ENCODE measurements around the gene TRHDE.
"Not testable (repeated sequence)": the region's sequence is repeated elsewhere in the genome, so short reads cannot be mapped to it uniquely, and the experiment has no call there.

Gene TRHDE

GRCh38 chr12:72677846-72678245 lies 405.7 kb downstream of the TRHDE start:
- H3K27me3 ChIP-seq (ENCODE audit: control insufficient read depth in 2 of 2, insufficient read depth in 2 of 2, low read length in 2 of 2): no peaks in the 10 kb centered on the region
- H3K9ac ChIP-seq (ENCODE audit: low read depth in 1 of 2, low read length in 2 of 2): no peak overlapping the region
- no peak overlapping the region for H3K4me3 ChIP-seq (ENCODE audit: low read length in 2 of 2)
- H3K4me1 ChIP-seq (ENCODE audit: control insufficient read depth in 2 of 2, insufficient read depth in 2 of 2, low read length in 2 of 2): no peaks in the 10 kb centered on the region
- H3K36me3 ChIP-seq (ENCODE audit: control insufficient read depth in 2 of 2, insufficient read depth in 2 of 2, low read length in 2 of 2): no peaks in the 10 kb centered on the region
- H3K27ac ChIP-seq (ENCODE audit: low read depth in 2 of 2, low read length in 2 of 2): no peak overlapping the region
- no peaks in the 10 kb centered on the region for H3K9me3 ChIP-seq (ENCODE audit: control insufficient read depth in 2 of 2, low read length in 2 of 2)

DNA sequence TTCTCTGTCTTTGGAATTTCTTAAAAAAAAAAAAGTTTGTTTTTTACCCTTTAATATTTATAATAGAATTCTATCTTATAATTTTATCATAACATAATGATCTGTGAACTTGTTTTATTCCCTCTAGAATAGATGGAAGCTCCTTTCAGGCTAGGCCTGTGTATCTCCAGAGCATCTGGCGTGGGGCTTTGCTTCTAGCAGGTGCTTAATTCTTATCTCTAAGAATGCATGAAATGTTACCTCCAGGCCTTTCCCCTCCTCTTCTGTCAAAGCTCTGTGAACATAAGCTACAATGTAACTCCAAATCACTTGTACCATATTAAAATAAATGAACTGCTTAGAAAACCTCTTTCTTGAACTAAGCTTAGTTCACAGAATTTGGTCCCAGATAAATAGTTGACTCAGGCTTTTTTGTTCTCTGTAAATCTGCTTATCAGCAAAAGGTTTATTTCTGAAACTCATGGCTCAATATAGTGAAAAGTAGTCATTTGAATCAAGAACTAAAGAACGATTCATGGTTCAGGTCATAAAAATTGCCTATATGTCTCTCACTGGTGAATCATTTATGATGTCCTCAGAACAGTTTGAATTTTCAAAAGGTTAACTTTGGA lies 407.1 kb downstream of the TRHDE start:
- no peak overlapping the region for H3K9ac ChIP-seq (ENCODE audit: low read depth in 1 of 2, low read length in 2 of 2)
- no peaks in the 10 kb centered on the region for H3K4me1 ChIP-seq (ENCODE audit: control insufficient read depth in 2 of 2, insufficient read depth in 2 of 2, low read length in 2 of 2)
- H3K27me3 ChIP-seq (ENCODE audit: control insufficient read depth in 2 of 2, insufficient read depth in 2 of 2, low read length in 2 of 2): no peaks in the 10 kb centered on the region
- H3K27ac ChIP-seq (ENCODE audit: low read depth in 2 of 2, low read length in 2 of 2): no peak overlapping the region
- H3K9me3 ChIP-seq (ENCODE audit: control insufficient read depth in 2 of 2, low read length in 2 of 2): no peaks in the 10 kb centered on the region
- H3K4me3 ChIP-seq (ENCODE audit: low read length in 2 of 2): no peak overlapping the region
- no peaks in the 10 kb centered on the region for H3K36me3 ChIP-seq (ENCODE audit: control insufficient read depth in 2 of 2, insufficient read depth in 2 of 2, low read length in 2 of 2)

- Histone ChIP-seq H3K4me1 (ENCODE audit: control insufficient read depth in 2 of 2, insufficient read depth in 2 of 2, low read length in 2 of 2) (no peaks in the 10 kb centered on the region), H3K27me3 (ENCODE audit: control insufficient read depth in 2 of 2, insufficient read depth in 2 of 2, low read length in 2 of 2) (no peaks in the 10 kb centered on the region), H3K36me3 (ENCODE audit: control insufficient read depth in 2 of 2, insufficient read depth in 2 of 2, low read length in 2 of 2) (no peaks in the 10 kb centered on the region), H3K4me3 (ENCODE audit: low read length in 2 of 2) (no peak overlapping the region), H3K27ac (ENCODE audit: low read depth in 2 of 2, low read length in 2 of 2) (no peak overlapping the region), H3K9ac (ENCODE audit: low read depth in 1 of 2, low read length in 2 of 2) (no peak overlapping the region), H3K9me3 (ENCODE audit: control insufficient read depth in 2 of 2, low read length in 2 of 2) (no peaks in the 10 kb centered on the region)
Measured at GRCh38 chr12:72681028-72681427, 408.9 kb downstream of the TRHDE start.

- no peak overlapping the region for H3K4me3 ChIP-seq (ENCODE audit: low read length in 2 of 2)
- H3K36me3 ChIP-seq (ENCODE audit: control insufficient read depth in 2 of 2, insufficient read depth in 2 of 2, low read length in 2 of 2): no peaks in the 10 kb centered on the region
- H3K9ac ChIP-seq (ENCODE audit: low read depth in 1 of 2, low read length in 2 of 2): no peak overlapping the region
- H3K27ac ChIP-seq (ENCODE audit: low read depth in 2 of 2, low read length in 2 of 2): no peak overlapping the region
- no peaks in the 10 kb centered on the region for H3K27me3 ChIP-seq (ENCODE audit: control insufficient read depth in 2 of 2, insufficient read depth in 2 of 2, low read length in 2 of 2)
- no peaks in the 10 kb centered on the region for H3K4me1 ChIP-seq (ENCODE audit: control insufficient read depth in 2 of 2, insufficient read depth in 2 of 2, low read length in 2 of 2)
- H3K9me3 ChIP-seq (ENCODE audit: control insufficient read depth in 2 of 2, low read length in 2 of 2): no peaks in the 10 kb centered on the region
Measured at GRCh38 chr12:72684491-72684890, 412.3 kb downstream of the TRHDE start.

GRCh38 chr12:72692338-72692737 lies 420.2 kb downstream of the TRHDE start:
- Histone ChIP-seq H3K9me3 (ENCODE audit: control insufficient read depth in 2 of 2, low read length in 2 of 2) (no peaks in the 10 kb centered on the region), H3K4me1 (ENCODE audit: control insufficient read depth in 2 of 2, insufficient read depth in 2 of 2, low read length in 2 of 2) (no peaks in the 10 kb centered on the region), H3K36me3 (ENCODE audit: control insufficient read depth in 2 of 2, insufficient read depth in 2 of 2, low read length in 2 of 2) (no peaks in the 10 kb centered on the region)

GRCh38 chr12:72694193-72694592 lies 422.0 kb downstream of the TRHDE start:
- H3K4me3 ChIP-seq (ENCODE audit: low read length in 2 of 2): no peak overlapping the region
- no peaks in the 10 kb centered on the region for H3K9me3 ChIP-seq (ENCODE audit: control insufficient read depth in 2 of 2, low read length in 2 of 2)
- no peak overlapping the region for H3K9ac ChIP-seq (ENCODE audit: low read depth in 1 of 2, low read length in 2 of 2)

More at GRCh38 chr12:72692338-72692737, 420.2 kb downstream of the TRHDE start:
- Histone ChIP-seq H3K4me3 (ENCODE audit: low read length in 2 of 2) (no peak overlapping the region), H3K27me3 (ENCODE audit: control insufficient read depth in 2 of 2, insufficient read depth in 2 of 2, low read length in 2 of 2) (no peaks in the 10 kb centered on the region), H3K9ac (ENCODE audit: low read depth in 1 of 2, low read length in 2 of 2) (no peak overlapping the region), H3K27ac (ENCODE audit: low read depth in 2 of 2, low read length in 2 of 2) (no peak overlapping the region)

DNA sequence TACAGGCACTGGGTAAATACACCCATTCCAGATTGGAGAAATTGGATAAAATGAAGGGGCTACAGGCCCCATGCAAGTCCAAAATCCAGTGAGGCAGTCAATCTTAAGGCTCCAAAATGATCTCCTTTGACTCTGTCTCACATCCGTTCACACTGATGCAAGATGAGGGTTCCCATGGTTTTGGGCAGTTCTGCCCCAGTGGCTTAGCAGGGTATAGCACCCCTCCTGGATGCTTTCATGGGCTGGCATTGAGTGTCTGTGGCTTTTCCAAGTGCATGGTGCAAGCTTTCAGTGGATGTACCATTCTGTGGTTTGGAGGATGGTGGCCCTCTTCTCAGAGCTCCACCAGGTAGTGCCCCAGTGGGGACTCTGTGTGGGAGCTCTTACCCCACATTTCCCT lies 427.2 kb downstream of the TRHDE start:
- Histone ChIP-seq H3K4me3 (ENCODE audit: low read length in 2 of 2) (no peak overlapping the region), H3K9me3 (ENCODE audit: control insufficient read depth in 2 of 2, low read length in 2 of 2) (no peaks in the 10 kb centered on the region), H3K4me1 (ENCODE audit: control insufficient read depth in 2 of 2, insufficient read depth in 2 of 2, low read length in 2 of 2) (no peaks in the 10 kb centered on the region), H3K27ac (ENCODE audit: low read depth in 2 of 2, low read length in 2 of 2) (no peak overlapping the region), H3K9ac (ENCODE audit: low read depth in 1 of 2, low read length in 2 of 2) (no peak overlapping the region), H3K36me3 (ENCODE audit: control insufficient read depth in 2 of 2, insufficient read depth in 2 of 2, low read length in 2 of 2) (no peaks in the 10 kb centered on the region), H3K27me3 (ENCODE audit: control insufficient read depth in 2 of 2, insufficient read depth in 2 of 2, low read length in 2 of 2) (no peaks in the 10 kb centered on the region)

More at GRCh38 chr12:72694193-72694592, 422.0 kb downstream of the TRHDE start:
- no peaks in the 10 kb centered on the region for H3K4me1 ChIP-seq (ENCODE audit: control insufficient read depth in 2 of 2, insufficient read depth in 2 of 2, low read length in 2 of 2)
- no peaks in the 10 kb centered on the region for H3K36me3 ChIP-seq (ENCODE audit: control insufficient read depth in 2 of 2, insufficient read depth in 2 of 2, low read length in 2 of 2)
- no peak overlapping the region for H3K27ac ChIP-seq (ENCODE audit: low read depth in 2 of 2, low read length in 2 of 2)
- no peaks in the 10 kb centered on the region for H3K27me3 ChIP-seq (ENCODE audit: control insufficient read depth in 2 of 2, insufficient read depth in 2 of 2, low read length in 2 of 2)

DNA sequence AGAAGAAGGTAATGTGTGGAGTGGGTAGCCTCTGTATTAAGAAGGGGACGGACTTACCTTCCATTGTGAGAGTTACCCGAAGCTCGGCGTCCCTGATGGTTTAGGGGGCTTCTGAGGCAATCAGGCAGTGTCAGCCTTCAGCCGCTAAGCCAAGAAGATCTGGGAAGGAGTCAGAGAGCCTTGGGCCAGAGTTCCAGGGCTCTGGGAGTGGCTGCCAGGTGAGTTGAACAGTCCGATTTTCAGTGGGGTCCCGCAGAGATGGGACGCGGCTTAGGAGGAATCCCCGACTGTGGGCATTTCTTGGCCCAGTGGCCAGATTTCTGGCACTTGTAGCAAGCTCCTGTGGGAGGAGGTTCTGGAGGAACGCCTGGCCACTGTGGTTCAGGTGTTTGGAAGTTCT lies 439.9 kb downstream of the TRHDE start:
- not testable (repeated sequence) for H3K4me1 ChIP-seq (ENCODE audit: control insufficient read depth in 2 of 2, insufficient read depth in 2 of 2, low read length in 2 of 2); H3K36me3 ChIP-seq (ENCODE audit: control insufficient read depth in 2 of 2, insufficient read depth in 2 of 2, low read length in 2 of 2); H3K27me3 ChIP-seq (ENCODE audit: control insufficient read depth in 2 of 2, insufficient read depth in 2 of 2, low read length in 2 of 2); H3K9me3 ChIP-seq (ENCODE audit: control insufficient read depth in 2 of 2, low read length in 2 of 2); H3K27ac ChIP-seq (ENCODE audit: low read depth in 2 of 2, low read length in 2 of 2); H3K4me3 ChIP-seq (ENCODE audit: low read length in 2 of 2); H3K9ac ChIP-seq (ENCODE audit: low read depth in 1 of 2, low read length in 2 of 2)

DNA sequence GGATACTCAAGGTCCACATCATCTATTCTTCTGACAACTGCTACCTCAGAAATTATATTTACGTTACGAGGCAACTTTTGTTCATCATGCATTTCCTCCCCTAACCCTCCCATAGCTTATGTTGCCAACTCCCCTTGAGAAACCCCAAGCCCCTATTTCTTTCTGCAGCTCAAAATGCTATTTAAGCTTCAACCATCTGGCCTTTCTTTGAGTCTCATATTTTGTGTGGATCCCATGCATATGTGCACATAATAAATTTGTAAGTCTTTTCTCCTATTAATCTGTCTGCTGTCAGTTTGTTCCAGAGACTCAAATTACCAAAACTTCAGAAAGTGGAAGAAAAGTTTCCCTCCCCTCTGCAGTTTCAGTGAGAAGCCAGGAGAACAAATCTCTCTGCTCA lies 444.1 kb downstream of the TRHDE start:
- H3K9me3 ChIP-seq (ENCODE audit: control insufficient read depth in 2 of 2, low read length in 2 of 2): no peaks in the 10 kb centered on the region
- H3K9ac ChIP-seq (ENCODE audit: low read depth in 1 of 2, low read length in 2 of 2): no peak overlapping the region
- H3K4me3 ChIP-seq (ENCODE audit: low read length in 2 of 2): no peak overlapping the region
- H3K4me1 ChIP-seq (ENCODE audit: control insufficient read depth in 2 of 2, insufficient read depth in 2 of 2, low read length in 2 of 2): no peaks in the 10 kb centered on the region
- H3K36me3 ChIP-seq (ENCODE audit: control insufficient read depth in 2 of 2, insufficient read depth in 2 of 2, low read length in 2 of 2): no peaks in the 10 kb centered on the region
- no peaks in the 10 kb centered on the region for H3K27me3 ChIP-seq (ENCODE audit: control insufficient read depth in 2 of 2, insufficient read depth in 2 of 2, low read length in 2 of 2)
- no peak overlapping the region for H3K27ac ChIP-seq (ENCODE audit: low read depth in 2 of 2, low read length in 2 of 2)

DNA sequence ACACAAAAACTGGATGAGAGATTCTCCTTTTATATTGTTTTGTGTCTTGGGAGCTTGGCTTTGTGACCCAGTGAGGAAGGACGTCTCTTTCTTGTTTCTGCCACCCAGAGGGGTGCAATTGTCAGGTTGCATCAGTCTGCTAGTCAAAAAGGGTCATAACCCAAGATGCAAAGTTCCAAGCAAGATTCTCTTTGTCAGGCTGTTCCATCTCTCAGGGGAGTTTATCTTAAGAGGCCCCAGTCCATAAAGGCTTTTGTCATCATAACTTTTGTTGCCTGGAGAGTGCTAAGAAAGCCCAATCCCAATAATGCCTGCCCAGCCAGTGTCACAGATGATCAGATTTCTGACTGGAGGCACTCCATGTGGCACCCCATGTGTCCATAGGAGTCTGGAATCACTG lies 444.9 kb downstream of the TRHDE start:
- no peaks in the 10 kb centered on the region for H3K9me3 ChIP-seq (ENCODE audit: control insufficient read depth in 2 of 2, low read length in 2 of 2)
- no peak overlapping the region for H3K9ac ChIP-seq (ENCODE audit: low read depth in 1 of 2, low read length in 2 of 2)
- H3K4me3 ChIP-seq (ENCODE audit: low read length in 2 of 2): no peak overlapping the region
- no peaks in the 10 kb centered on the region for H3K27me3 ChIP-seq (ENCODE audit: control insufficient read depth in 2 of 2, insufficient read depth in 2 of 2, low read length in 2 of 2)
- H3K4me1 ChIP-seq (ENCODE audit: control insufficient read depth in 2 of 2, insufficient read depth in 2 of 2, low read length in 2 of 2): no peaks in the 10 kb centered on the region
- H3K27ac ChIP-seq (ENCODE audit: low read depth in 2 of 2, low read length in 2 of 2): no peak overlapping the region
- H3K36me3 ChIP-seq (ENCODE audit: control insufficient read depth in 2 of 2, insufficient read depth in 2 of 2, low read length in 2 of 2): no peaks in the 10 kb centered on the region

All from mucosa of rectum (tissue), 2 donors.